DND-41 (cell line): Measurements from ENCODE around the gene KPNA1.

Experiments
- EZH2 ChIP-seq: IDR thresholded peaks from 3 replicates; pipeline ENCODE4 v1.6.1; 2012; ENCODE audit warnings: borderline replicate concordance, low read depth, mild to moderate bottlenecking, moderate library complexity, low read length, inconsistent platforms; ENCODE audit not compliant: severe bottlenecking
- TF ChIP-seq, protein P1 (sequence below): IDR thresholded peaks from 2 replicates; pipeline ENCODE4 v1.5.1; 2012; ENCODE audit warnings: borderline replicate concordance, low read length, moderate library complexity, mild to moderate bottlenecking; ENCODE audit not compliant: poor library complexity, severe bottlenecking; ENCODE audit errors: extremely low read depth

DNA sequence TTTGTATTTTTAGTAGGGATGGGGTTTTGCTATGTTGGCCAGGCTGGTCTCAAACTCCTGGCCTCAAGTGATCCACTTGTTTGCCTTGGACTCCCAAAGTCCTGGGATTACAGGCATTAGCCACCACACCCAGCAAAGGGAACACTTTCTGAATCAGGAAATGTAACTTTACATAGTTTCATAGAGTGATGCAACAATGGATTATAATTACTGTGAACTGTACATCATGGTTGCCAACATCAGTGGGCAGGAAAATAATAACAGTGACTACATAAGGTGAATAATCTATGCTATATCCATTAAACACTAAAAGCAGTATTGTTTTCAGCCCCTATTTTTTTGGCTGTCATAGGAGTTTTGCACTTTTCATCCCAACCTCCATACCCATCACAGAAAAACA, 5.0 kb upstream of the KPNA1 start:
- TF ChIP-seq, protein P1, sequence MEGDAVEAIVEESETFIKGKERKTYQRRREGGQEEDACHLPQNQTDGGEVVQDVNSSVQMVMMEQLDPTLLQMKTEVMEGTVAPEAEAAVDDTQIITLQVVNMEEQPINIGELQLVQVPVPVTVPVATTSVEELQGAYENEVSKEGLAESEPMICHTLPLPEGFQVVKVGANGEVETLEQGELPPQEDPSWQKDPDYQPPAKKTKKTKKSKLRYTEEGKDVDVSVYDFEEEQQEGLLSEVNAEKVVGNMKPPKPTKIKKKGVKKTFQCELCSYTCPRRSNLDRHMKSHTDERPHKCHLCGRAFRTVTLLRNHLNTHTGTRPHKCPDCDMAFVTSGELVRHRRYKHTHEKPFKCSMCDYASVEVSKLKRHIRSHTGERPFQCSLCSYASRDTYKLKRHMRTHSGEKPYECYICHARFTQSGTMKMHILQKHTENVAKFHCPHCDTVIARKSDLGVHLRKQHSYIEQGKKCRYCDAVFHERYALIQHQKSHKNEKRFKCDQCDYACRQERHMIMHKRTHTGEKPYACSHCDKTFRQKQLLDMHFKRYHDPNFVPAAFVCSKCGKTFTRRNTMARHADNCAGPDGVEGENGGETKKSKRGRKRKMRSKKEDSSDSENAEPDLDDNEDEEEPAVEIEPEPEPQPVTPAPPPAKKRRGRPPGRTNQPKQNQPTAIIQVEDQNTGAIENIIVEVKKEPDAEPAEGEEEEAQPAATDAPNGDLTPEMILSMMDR = no peak
- no peak for TF ChIP-seq EZH2
